Uterus (tissue), 4 donors: ENCODE measurements around the gene TPMT. TPM values are rescaled to one million over a fixed set of nuclear protein-coding genes. Genes with fewer than 3 reads are reported as not detected.
A peak's percentile ranks its signal among the peaks of the same experiment; 100 is the strongest.

Experiments used
- DNase-seq, 2 donors: peaks; one replicate each; pipeline ENCODE4 v3.0.0-alpha.2; 2019 to 2020
- H3K27ac ChIP-seq, 2 donors: fragments of 200-600 bp; sonication (generic); 1 replicate in 1 of 2; 2 replicates in 1 of 2; pipeline ENCODE4 v1.5.1; 2016 to 2018
- H3K27me3 ChIP-seq, 2 donors: fragments of 200-600 bp; sonication (generic); one replicate each; pipeline ENCODE4 v1.5.1; 2018 to 2019; ENCODE audit warnings: control low read depth in 1 of 2
- H3K36me3 ChIP-seq, 2 donors: fragments of 200-600 bp; sonication (generic); one replicate each; pipeline ENCODE4 v1.5.1; 2019; ENCODE audit warnings: control low read depth in 1 of 2
- H3K4me1 ChIP-seq, 2 donors: fragments of 200-600 bp; sonication (generic); one replicate each; pipeline ENCODE4 v1.5.1; 2018 to 2019; ENCODE audit warnings: control low read depth in 1 of 2
- H3K4me3 ChIP-seq, 2 donors: fragments of 200-600 bp; sonication (generic); 1 replicate in 1 of 2; 2 replicates in 1 of 2; pipeline ENCODE4 v1.5.1; 2018 to 2019; ENCODE audit warnings: mild to moderate bottlenecking in 1 of 2
- H3K9me3 ChIP-seq, 2 donors: fragments of 200-600 bp; sonication (generic); one replicate each; pipeline ENCODE4 v1.5.1; 2019; ENCODE audit warnings: control low read depth in 1 of 2
- POLR2A ChIP-seq, 2 donors: fragments of 450-650 bp; IDR thresholded peaks; one replicate each; pipeline ENCODE4 v1.6.1; 2016; ENCODE audit warnings: antibody characterized with exemption in 2 of 2, mild to moderate bottlenecking in 1 of 2, moderate library complexity in 1 of 2
- intact Hi-C: fragments of 100-400 bp; cut with DNase I; formaldehyde crosslinking; loops from one replicate; pipeline ENCODE4 v1.15.1; 2023; ENCODE audit warnings: low total_unique reads
- total RNA-seq, 4 donors: library from RNA; depleted of rRNA in 3 of 4; stranded (reverse); fragments of >200 nt in 3 of 4; gene quantifications; one replicate each; pipeline versions ENCODE4 v1.1.0 to v1.2.4, GENCODE V29; 2014 to 2023
- TF ChIP-seq, protein P1 (sequence below), 4 experiments: fragments of 200-600 bp in 2 of 4; fragments of 450-650 bp in 2 of 4; sonication (generic) in 2 of 4; IDR thresholded peaks; one replicate each; pipeline ENCODE4 v1.5.1; 2016 to 2019; ENCODE audit warnings: antibody characterized with exemption in 4 of 4, mild to moderate bottlenecking in 2 of 4, moderate library complexity in 1 of 4
- donor health status: DM: yes; HTN: yes; CAD: no.

The TPMT gene
- total RNA-seq, 4 donors from 2014 or later, result 5.9 to 11.4 (median 6.6) TPM

DNA sequence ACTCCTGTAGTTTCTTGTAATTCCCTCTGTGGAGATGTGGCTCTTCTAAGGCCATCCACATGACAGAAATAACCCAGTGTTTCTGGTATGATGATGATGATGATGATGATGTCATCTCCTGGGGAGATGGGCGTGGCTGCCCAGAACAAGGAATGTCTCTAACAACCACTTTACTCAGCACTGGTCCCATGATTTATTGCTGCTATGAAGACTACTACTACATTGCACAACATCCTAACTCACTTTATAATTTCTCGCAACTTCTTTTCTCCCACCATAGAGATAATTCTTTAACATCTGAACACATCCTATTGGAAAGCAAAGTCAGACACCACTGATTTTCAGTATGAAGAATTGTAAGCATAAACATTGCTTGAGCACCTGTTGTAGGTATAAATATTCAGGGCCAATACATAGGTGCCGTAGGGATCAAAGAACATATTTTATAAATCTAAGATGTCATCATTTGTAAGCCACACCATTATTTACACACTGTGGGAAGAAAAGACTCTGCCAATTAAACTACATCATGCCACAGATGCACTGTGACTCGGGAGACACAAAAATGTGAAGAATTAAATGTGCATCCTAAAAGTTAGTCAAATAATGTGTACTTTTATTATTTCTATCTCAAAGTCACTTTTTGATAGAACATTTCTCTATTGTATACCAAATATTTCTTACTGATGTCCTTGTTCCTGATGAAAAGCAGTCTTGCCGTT, 6.4 kb downstream of the TPMT start:
- Histone ChIP-seq H3K4me1 (no peaks in the 10 kb centered on the region), H3K27me3 (no peaks in the 10 kb centered on the region), H3K27ac (peak overlapping the region; percentile 23 to 57), H3K36me3 (no peaks in the 10 kb centered on the region), H3K9me3 (no peaks in the 10 kb centered on the region), H3K4me3 (no peak overlapping the region)
- peak; percentile 43 to 49 for DNase-seq
- TF ChIP-seq POLR2A (IDR thresholded peaks at IDR 0.05), result no peak
- intact Hi-C loops, result no loop called here

DNA sequence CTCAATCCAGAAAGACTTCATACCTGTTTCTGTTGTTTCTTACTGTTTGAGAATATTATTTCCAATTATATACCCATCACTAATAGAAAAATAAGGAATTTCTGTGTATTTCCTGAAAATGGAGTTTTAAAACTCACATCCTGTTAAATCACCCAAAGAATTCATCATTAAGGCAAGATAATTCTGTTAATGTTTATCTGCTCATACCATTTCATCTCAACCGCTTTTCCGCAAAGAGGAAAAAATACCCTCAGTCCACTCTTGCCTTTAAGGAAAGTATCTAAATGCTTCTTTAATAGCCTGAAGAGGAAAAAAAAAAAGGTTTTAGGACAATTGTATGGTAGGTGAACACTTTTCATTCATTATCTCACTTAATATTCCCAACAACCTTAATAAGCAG, 7.3 kb downstream of the TPMT start:
- no peak for DNase-seq
- TF ChIP-seq POLR2A (IDR thresholded peaks at IDR 0.05), result no peak
- TF ChIP-seq, protein P1, sequence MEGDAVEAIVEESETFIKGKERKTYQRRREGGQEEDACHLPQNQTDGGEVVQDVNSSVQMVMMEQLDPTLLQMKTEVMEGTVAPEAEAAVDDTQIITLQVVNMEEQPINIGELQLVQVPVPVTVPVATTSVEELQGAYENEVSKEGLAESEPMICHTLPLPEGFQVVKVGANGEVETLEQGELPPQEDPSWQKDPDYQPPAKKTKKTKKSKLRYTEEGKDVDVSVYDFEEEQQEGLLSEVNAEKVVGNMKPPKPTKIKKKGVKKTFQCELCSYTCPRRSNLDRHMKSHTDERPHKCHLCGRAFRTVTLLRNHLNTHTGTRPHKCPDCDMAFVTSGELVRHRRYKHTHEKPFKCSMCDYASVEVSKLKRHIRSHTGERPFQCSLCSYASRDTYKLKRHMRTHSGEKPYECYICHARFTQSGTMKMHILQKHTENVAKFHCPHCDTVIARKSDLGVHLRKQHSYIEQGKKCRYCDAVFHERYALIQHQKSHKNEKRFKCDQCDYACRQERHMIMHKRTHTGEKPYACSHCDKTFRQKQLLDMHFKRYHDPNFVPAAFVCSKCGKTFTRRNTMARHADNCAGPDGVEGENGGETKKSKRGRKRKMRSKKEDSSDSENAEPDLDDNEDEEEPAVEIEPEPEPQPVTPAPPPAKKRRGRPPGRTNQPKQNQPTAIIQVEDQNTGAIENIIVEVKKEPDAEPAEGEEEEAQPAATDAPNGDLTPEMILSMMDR (IDR thresholded peaks at IDR 0.05), result no peak
- Histone ChIP-seq H3K27ac (peak overlapping the region; percentile 23 to 57), H3K36me3 (no peaks in the 10 kb centered on the region), H3K4me1 (no peaks in the 10 kb centered on the region), H3K4me3 (no peak overlapping the region), H3K27me3 (no peaks in the 10 kb centered on the region), H3K9me3 (no peaks in the 10 kb centered on the region)
- intact Hi-C loops, result no loop called here

DNA sequence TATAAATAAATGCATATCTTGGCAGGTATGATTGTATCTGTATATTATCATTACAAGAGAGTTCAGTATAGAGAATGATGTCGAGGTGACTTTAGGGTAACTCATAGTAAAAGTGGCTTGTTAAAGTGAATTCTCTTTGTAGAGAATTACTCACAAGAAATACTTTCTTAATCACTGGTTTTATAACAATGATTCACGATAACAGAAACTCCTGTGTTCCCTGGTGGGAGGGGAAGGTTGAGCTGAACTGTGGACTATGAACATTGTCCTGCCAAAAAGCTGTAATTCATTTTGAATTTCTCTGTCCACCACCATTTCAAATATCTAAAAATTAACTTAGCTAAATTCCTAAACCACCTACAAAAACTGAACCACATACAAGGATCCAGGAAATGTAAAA, 7.7 kb downstream of the TPMT start:
- intact Hi-C loops, result no loop called here

DNA sequence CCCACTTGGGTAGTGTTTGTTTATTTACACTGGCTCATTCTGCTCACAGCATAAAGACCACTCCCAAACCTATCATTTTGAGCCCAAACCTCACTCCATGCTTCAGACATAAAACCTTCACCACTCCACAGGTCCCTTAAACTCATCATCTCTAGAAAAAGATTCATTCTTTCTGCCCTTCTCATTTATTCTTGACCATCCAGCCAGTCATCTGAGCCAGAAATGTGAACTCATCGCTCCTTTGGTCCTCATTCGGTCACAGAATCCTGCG, 12.4 kb downstream of the TPMT start:
- no peak for DNase-seq
- H3K4me3 ChIP-seq, result no peak overlapping the region
- H3K27ac ChIP-seq, result peak overlapping the region in 1 of 2 donors; percentile 36

More for the DNA sequence above, 7.7 kb downstream of the TPMT start:
- no peaks in the 10 kb centered on the region for H3K9me3 ChIP-seq
- H3K27me3 ChIP-seq, result no peaks in the 10 kb centered on the region
- H3K4me3 ChIP-seq, result no peak overlapping the region
- H3K4me1 ChIP-seq, result no peaks in the 10 kb centered on the region
- no peak for DNase-seq
- no peak for TF ChIP-seq POLR2A (IDR thresholded peaks at IDR 0.05)
- TF ChIP-seq, protein P1 (IDR thresholded peaks at IDR 0.05), result no peak
- no peaks in the 10 kb centered on the region for H3K36me3 ChIP-seq
- H3K27ac ChIP-seq, result peak overlapping the region; percentile 23 to 57

DNA sequence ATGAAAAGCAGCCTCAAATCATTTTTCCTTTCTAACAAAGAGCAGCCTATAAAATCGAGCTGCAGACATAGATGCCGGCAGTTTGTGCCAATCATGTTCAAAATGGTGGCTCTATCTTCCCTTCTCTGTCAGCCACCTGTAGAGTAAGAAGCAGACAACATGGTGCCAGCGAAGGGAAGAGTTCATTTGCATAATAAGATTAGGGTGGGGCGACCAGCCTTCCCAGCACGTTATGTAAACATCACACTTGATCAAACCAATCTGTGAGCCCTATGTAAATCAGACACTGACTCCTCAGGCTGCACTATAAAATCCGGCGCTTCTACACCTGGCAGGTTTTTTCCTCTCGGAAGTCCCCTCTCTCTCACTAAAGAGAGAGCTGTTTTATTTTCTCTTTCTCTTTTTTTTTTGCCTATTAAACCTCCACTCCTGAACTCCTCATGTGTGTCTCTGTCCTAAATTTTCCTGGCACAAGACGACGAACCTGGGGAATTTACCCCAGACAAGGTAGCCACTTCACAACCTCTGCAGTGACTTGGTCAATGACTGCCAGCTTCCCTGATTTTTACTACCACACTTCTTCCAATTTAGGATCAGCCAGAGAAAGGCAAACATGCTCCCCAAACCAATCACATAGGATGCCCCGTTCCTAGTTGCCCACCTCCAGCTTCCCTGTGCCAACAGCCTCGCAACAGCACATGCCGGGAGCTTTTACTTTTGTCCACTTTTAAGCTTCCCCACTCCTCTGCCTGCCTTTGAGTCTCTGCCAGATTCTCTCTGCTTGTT, 12.9 kb downstream of the TPMT start:
- intact Hi-C loops, result no loop called here
- H3K4me1 ChIP-seq, result no peaks in the 10 kb centered on the region
- DNase-seq, result no peak
- H3K36me3 ChIP-seq, result no peaks in the 10 kb centered on the region
- H3K4me3 ChIP-seq, result no peak overlapping the region
- TF ChIP-seq, protein P1 (IDR thresholded peaks at IDR 0.05), result no peak
- TF ChIP-seq POLR2A (IDR thresholded peaks at IDR 0.05), result no peak
- H3K9me3 ChIP-seq, result no peaks in the 10 kb centered on the region
- peak overlapping the region in 1 of 2 donors; percentile 64 for H3K27ac ChIP-seq
- H3K27me3 ChIP-seq, result no peaks in the 10 kb centered on the region

More for the DNA sequence above, 12.4 kb downstream of the TPMT start:
- intact Hi-C loops, result no loop called here
- H3K9me3 ChIP-seq, result no peaks in the 10 kb centered on the region
- no peaks in the 10 kb centered on the region for H3K36me3 ChIP-seq
- H3K27me3 ChIP-seq, result no peaks in the 10 kb centered on the region
- H3K4me1 ChIP-seq, result no peaks in the 10 kb centered on the region
- TF ChIP-seq, protein P1 (IDR thresholded peaks at IDR 0.05), result no peak
- no peak for TF ChIP-seq POLR2A (IDR thresholded peaks at IDR 0.05)
